Thyroid gland (tissue), 4 donors: ENCODE results near the gene KCNIP3.

ENCODE experiments used
- POLR2A ChIP-seq, 2 donors: fragments of 450-650 bp; IDR thresholded peaks; one replicate each; pipeline ENCODE4 v1.6.1; 2017; ENCODE audit warnings: antibody characterized with exemption in 2 of 2, mild to moderate bottlenecking in 2 of 2, moderate library complexity in 1 of 2
- TF ChIP-seq, protein P1 (sequence below), 6 experiments: fragments of 200-600 bp in 3 of 6; fragments of 450-650 bp in 3 of 6; sonication (generic) in 3 of 6; IDR thresholded peaks; one replicate each; pipeline ENCODE4 v1.5.1; 2016 to 2019; ENCODE audit warnings: antibody characterized with exemption in 6 of 6, mild to moderate bottlenecking in 2 of 6, inconsistent platforms in 1 of 6, moderate library complexity in 1 of 6

- TF ChIP-seq, protein P1, sequence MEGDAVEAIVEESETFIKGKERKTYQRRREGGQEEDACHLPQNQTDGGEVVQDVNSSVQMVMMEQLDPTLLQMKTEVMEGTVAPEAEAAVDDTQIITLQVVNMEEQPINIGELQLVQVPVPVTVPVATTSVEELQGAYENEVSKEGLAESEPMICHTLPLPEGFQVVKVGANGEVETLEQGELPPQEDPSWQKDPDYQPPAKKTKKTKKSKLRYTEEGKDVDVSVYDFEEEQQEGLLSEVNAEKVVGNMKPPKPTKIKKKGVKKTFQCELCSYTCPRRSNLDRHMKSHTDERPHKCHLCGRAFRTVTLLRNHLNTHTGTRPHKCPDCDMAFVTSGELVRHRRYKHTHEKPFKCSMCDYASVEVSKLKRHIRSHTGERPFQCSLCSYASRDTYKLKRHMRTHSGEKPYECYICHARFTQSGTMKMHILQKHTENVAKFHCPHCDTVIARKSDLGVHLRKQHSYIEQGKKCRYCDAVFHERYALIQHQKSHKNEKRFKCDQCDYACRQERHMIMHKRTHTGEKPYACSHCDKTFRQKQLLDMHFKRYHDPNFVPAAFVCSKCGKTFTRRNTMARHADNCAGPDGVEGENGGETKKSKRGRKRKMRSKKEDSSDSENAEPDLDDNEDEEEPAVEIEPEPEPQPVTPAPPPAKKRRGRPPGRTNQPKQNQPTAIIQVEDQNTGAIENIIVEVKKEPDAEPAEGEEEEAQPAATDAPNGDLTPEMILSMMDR (IDR thresholded peaks at IDR 0.05) = no peak
- TF ChIP-seq POLR2A (IDR thresholded peaks at IDR 0.05) = no peak
These were observed 91.7 kb downstream of the KCNIP3 start for GRCh38 chr2:95388856-95389244.
